ENCODE results near the gene ATP9B. TPM values are rescaled to one million over a fixed set of nuclear protein-coding genes. Genes with fewer than 3 reads are reported as not detected.

ATP9B gene
- total RNA-seq, 1 donor from 2014 or later: 43.9 TPM

- intact Hi-C loops (cut with DNase I): no loop called here
- H3K27me3 ChIP-seq: no peaks in the 10 kb centered on the region
- ATAC-seq: peak; percentile 87
Measured at GRCh38 chr18:79200546-79201268, 131.5 kb downstream of the ATP9B start.

GRCh38 chr18:79203017-79203605 is 133.9 kb downstream of the ATP9B start:
- ATAC-seq (no peak), DNase-seq (no peak)
- no peak overlapping the region for H3K4me3 ChIP-seq
- intact Hi-C loops (cut with DNase I): no loop called here
- H3K36me3 ChIP-seq: peaks cover 10% of the 10 kb centered on the region
- no peaks in the 10 kb centered on the region for H3K9me3 ChIP-seq
- no peak overlapping the region for H3K27ac ChIP-seq
- no peaks in the 10 kb centered on the region for H3K27me3 ChIP-seq
- H3K4me1 ChIP-seq: no peaks in the 10 kb centered on the region
- TF ChIP-seq CTCF (IDR thresholded peaks at IDR 0.05): no peak

More at GRCh38 chr18:79200546-79201268, 131.5 kb downstream of the ATP9B start:
- H3K36me3 ChIP-seq: no peaks in the 10 kb centered on the region
- H3K9me3 ChIP-seq: no peaks in the 10 kb centered on the region
- no peak for TF ChIP-seq CTCF (IDR thresholded peaks at IDR 0.05)
- H3K4me1 ChIP-seq: no peaks in the 10 kb centered on the region
- H3K27ac ChIP-seq: no peak overlapping the region
- H3K4me3 ChIP-seq: no peak overlapping the region
- peak; percentile 81 for DNase-seq

GRCh38 chr18:79204889-79205807 is 136.0 kb downstream of the ATP9B start:
- H3K27me3 ChIP-seq: no peaks in the 10 kb centered on the region
- intact Hi-C loops (cut with DNase I): no loop called here
- no peaks in the 10 kb centered on the region for H3K4me1 ChIP-seq
- DNase-seq (no peak), ATAC-seq (no peak)
- H3K9me3 ChIP-seq: no peaks in the 10 kb centered on the region
- no peak overlapping the region for H3K27ac ChIP-seq
- no peak for TF ChIP-seq CTCF (IDR thresholded peaks at IDR 0.05)
- H3K36me3 ChIP-seq: peaks cover 16% of the 10 kb centered on the region
- no peak overlapping the region for H3K4me3 ChIP-seq

GRCh38 chr18:79206444-79206843 is 137.2 kb downstream of the ATP9B start:
- DNase-seq (no peak), ATAC-seq (no peak)
- intact Hi-C loops (cut with DNase I): no loop called here
- Histone ChIP-seq H3K4me1 (no peaks in the 10 kb centered on the region), H3K4me3 (no peak overlapping the region), H3K36me3 (peaks cover 16% of the 10 kb centered on the region), H3K27ac (no peak overlapping the region), H3K27me3 (no peaks in the 10 kb centered on the region), H3K9me3 (no peaks in the 10 kb centered on the region)
- TF ChIP-seq CTCF (IDR thresholded peaks at IDR 0.05): no peak

GRCh38 chr18:79208906-79209305 is 139.7 kb downstream of the ATP9B start:
- H3K4me3 ChIP-seq: no peak overlapping the region
- no peak for DNase-seq
- no peaks in the 10 kb centered on the region for H3K9me3 ChIP-seq
- intact Hi-C loops (cut with DNase I): no loop called here
- TF ChIP-seq CTCF (IDR thresholded peaks at IDR 0.05): no peak
- no peak overlapping the region for H3K27ac ChIP-seq
- no peaks in the 10 kb centered on the region for H3K27me3 ChIP-seq
- no peak for ATAC-seq
- H3K4me1 ChIP-seq: no peaks in the 10 kb centered on the region
- peaks cover 16% of the 10 kb centered on the region for H3K36me3 ChIP-seq

Data from upper lobe of right lung (tissue), 1 donor.